IPS-NIHi11 (cell line): Measurements from ENCODE around the gene PRMT7.

Experiments
- DNase-seq: peaks from one replicate; pipeline ENCODE4 v3.0.0; 2012; ENCODE audit warnings: mixed read lengths, low spot score

PRMT7 gene

GRCh38 chr16:68363658-68364521, 53.1 kb downstream of the PRMT7 start:
- no peak for DNase-seq

DNA sequence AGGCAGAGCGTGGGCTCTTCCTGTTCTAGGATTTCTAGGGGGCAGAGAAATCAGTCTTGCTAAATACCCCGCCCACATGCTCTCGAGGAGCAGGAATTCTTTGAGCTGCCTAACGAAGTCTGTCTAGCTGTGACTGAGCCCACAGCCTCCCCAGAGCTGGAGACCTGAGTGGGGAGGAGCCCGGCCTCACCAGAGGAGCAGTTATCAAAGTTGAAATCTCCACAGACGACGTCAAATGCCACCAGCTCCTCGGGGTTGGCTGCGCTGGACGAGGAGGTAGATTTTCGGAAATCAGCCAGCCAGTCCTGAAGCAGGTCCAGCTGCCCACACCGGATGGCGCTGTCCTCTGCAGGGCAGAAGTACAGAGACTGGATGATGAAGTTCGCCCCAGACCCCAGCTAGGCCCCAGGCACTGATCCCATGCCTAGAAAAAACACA, 53.8 kb downstream of the PRMT7 start:
- DNase-seq, result peak; percentile 65

GRCh38 chr16:68365167-68365817, 54.5 kb downstream of the PRMT7 start:
- no peak for DNase-seq

DNA sequence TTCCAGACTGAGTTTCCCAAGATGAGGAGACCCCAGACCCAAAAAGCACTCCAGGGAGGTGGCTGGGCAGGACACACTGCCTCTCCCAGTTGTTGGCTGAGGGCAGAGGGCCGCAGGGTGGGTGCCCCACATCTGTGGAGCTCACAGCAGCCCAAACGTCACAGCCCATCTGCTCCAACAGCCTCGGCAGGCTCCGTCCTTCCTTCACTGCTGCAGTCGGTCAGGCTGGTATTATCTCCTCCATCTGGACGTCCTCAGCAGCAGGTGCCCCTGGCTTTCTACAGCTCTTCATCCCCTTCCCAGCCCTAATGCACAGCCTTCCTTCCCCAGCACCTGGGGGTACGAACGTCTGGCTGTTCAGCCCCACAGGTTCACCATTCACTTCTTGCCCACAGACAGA, 55.2 kb downstream of the PRMT7 start:
- DNase-seq, result no peak

DNA sequence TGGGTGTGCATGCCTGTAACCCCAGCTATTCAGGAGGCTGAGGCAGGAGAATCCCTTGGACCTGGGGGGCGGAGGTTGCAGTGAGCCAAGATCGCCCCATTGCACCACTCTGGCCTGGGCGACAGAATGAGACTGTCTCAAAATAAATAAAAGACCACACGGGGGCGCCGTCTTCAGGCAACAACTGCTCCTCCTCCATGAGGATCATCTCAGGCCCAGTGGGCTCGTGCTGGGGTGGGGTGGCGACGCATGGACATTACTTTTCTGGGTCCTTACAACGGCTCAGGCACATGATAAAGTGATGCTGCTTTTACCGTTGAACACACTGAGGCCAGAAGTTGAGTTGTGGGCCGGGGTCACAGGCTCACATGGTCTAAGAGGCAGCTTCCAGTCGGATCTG, 56.2 kb downstream of the PRMT7 start:
- peak; percentile 89 for DNase-seq

DNA sequence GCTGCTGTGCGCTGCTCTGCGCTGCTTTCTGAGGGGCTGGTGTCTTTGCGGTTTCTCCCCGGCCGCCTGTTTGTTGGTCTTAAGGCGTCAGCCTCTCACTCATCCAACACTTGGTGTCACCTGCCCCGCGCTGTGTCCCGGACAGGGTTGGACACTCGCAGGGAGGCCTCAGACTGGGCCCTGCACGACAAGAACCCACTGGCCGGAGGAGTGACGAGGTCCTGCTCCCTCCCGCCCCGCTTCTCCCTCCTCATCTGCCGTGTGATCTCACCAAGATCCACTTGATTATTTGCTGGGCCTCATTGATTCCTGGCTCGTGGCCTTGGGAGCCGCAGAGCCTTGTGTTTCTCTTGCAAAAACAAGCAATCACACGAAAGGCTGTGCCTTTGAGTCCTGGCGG, 56.6 kb downstream of the PRMT7 start:
- DNase-seq, result no peak

DNA sequence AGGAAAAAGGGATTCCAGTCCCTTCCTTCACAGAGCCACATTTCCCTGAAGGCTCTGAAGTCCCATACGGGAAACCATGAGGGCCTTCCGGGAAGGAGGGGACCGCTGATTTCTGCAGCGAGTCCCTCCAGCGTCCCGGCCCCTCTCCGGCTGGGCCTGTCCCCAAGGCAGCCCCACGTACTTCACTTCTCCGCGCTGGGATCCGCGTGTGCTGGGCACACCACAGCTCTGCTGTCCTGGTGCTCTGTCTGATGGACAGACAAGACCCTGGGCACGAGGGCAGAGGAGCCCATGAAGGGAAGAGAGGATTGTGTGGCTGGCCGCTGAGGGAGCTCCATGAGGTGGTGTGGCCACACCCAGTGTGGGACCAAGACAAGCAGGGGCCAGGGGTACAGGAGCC, 57.1 kb downstream of the PRMT7 start:
- DNase-seq, result no peak

GRCh38 chr16:68368301-68368888, 57.6 kb downstream of the PRMT7 start:
- peak; percentile 50 for DNase-seq

DNA sequence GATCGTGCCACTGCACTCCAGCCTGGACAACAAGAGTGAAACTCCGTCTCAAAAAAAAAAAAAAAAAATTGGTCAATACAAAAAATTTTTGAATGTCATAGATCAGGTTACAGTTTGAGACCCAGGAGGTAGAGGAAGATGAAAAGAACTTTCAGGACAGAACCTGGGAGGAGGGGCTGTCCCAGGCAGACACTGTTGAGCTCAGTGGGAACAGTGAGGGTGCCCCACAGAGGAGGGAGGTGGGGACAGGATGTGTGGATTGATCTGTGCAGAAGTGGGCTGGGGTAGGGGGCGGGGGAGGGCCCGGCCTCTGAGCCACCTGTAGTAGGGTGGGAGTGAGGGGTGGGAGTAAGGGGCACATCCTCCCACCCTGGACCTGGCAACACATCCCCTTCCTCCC, 58.3 kb downstream of the PRMT7 start:
- DNase-seq, result no peak

DNA sequence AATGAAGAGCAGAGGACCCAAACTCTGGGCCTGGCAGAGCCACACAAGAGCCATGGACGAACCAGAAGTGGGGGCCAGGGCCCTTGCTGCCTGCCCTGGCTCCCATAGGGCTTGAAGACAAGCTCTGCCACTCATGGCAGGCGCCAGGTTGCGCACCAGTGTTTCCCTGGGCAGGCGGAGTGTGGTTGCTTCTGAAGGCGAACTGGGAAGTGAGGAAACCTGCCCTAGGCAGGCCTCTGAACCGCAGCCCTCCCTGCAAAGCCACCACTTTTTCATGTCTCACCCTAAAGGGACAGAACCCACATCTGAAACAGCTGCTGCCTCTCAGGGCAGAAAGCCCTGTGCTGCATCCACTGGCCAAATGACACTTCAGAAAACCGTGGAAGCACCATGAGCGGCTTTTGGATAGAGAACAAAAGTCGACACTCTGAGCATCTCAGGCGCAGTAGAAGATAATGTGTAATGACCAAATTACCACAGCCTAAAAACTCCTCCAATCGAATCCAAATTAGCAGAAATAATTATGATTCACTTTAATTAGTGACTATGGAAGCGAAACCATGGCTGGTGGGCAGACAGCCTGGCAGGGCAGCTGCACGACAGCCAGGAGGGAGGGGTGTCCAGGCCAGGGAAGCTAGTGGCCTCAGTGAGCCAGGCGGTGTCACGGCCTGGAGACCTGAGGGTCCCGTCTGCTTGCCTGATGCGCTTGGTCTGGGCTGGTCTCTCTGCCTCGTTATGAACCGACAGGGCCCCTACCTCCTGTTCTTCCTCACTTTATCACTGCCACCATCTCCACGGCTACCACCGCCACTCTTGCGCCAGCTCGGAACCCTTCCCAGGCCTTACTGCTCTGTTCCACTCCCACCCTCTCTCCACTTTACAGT, 59.1 kb downstream of the PRMT7 start:
- no peak for DNase-seq

DNA sequence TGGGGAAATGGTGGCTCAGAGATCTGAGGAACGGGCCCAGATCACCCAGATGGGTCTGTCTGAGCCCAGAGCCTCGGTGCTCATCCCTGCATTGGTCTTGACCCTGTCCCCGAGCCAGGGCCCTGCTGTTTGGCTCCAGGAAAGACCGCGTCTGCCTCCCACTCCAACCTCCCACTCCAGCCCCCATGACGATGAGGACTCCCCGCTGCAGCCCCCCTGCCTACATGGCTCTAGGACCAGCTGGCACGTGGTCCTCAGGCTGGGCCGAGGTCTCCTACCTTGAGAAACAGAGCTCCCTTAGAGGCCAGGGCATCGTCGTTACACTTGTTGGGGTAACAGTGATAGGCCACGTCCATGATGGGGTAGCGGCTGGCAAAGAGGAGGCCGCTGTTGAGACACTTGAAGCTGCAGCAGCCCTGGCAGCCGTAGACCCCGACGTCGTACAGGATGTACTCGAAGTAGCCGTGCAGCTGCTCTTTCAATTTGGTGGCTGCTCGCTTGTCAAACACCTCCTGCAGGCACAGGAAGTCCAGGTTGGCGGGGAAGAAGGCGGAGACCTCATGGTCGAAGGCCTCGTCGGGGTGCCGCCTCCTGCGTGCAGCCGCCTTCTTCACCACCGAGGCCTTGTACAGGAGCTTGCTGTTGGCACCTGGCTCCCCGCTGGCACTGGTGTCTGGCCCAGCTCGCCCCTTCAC, 59.9 kb downstream of the PRMT7 start:
- no peak for DNase-seq

GRCh38 chr16:68371276-68371651, 60.4 kb downstream of the PRMT7 start:
- DNase-seq, result no peak

DNA sequence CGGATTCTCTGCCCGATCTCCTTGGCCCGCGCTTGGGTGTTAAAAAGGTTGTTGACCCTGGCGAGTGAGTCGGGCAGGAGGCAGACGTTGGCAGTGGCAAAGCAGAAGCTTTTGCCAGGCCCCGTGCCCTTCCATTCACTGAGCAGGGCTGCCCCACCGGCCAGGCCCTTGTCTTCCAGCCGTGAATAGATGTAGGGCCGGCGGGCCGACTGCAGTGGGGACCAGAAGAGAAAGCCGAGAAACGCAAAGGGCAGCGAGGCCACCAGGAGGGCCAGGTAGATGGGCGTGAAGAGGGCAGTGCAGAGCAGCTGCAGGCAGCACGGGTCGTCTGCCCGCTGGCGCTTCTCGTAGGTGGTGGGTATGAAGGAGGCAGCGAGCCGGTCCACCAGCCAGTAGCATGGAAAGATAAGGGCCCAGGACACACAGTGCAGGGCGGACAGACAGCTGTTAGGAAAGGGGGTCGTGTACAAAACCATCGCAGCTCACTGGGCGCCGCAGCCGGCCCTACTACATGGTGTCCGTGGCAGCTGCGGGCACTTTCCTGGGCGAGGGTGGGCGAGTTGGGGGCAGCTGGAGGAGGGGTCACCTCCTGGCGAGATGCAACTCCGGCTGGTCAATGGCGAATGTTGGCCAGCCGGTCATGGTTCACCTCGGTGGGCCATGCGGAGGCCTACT, 61.0 kb downstream of the PRMT7 start:
- no peak for DNase-seq

DNA sequence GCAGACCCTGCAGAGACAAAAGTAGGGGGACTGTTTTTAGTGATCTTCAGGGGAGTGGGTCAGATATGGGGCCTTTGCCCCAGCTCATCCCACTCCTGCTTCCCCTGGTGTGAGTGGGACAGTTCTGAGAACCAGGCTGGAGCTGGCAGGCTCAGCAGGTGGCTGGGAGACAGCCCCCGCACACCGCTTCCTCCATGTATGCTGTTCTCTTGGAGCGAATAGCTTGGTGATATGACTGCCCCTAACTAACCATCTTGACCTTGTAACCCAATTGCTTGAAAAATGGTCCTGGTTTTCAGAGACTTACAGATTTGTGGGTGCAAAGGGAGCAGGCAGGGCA, 61.5 kb downstream of the PRMT7 start:
- no peak for DNase-seq

DNA sequence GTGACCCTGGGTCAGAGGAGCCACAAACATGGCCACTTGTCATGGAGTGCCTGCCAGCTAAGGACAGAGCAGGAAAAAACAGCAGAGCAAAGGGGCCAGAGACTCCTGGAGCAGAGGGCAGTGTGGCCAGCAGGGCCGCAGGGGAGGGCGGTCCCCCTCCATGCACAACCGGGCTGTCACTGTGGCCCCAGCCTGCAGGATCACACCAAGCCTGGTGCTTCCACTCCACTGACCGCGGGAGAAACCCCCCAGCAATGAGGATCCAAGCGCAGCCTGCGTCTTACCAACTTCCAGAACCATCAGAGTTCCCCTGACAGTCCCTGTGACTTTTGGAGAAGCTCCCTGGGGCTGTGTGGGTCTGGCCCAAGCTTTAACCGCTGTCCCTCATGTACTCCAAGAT, 62.0 kb downstream of the PRMT7 start:
- DNase-seq, result no peak

- DNase-seq, result no peak
These were observed 62.9 kb downstream of the PRMT7 start for GRCh38 chr16:68373528-68374245.

- no peak for DNase-seq
These were observed 63.5 kb downstream of the PRMT7 start for GRCh38 chr16:68374246-68374805.

DNA sequence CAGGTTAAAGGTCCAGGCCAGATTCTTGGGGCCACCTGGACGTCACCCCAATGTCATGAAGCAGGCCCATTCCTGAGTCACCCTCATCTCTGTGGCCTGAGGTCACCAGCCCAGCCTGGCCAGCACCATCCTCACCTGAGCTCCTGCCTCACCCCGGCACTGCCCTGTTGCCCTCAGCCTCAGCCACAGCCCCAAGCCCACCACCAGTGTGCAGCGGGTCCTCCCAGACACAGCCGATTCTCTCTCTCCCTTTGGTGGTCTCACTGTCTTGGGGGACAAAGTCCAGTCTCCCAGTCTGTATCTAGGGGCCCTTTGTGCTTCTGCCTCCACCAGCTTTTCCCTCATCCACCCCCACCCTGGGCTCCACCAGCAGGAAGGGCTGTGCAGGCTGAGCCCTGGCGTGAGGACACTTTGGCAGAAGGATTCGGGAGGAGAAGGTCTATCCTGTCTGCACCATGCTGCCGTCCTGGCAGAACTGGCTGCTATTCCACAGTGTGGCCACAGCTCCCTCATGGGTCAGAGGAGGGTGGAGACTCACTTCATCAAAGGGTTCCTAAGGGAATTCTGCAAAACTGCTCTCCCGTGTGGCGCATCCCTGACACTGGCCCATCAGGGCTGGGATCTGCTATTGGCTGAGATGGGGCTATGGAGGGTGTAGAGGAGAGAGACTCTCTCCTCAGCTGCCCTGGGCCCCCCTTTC, 64.3 kb downstream of the PRMT7 start:
- DNase-seq, result no peak

GRCh38 chr16:68375801-68376536, 65.2 kb downstream of the PRMT7 start:
- no peak for DNase-seq
